IPS-20b (cell line): Measurements from ENCODE around the gene PPP3R1.
A peak's percentile ranks its signal among the peaks of the same experiment; 100 is the strongest.

Experiments
- H3K27ac ChIP-seq: one replicate; pipeline ENCODE4 v1.5.1; 2013; ENCODE audit warnings: low read length
- H3K27me3 ChIP-seq: 2 replicates; pipeline ENCODE4 v1.6.1; 2013; ENCODE audit warnings: mild to moderate bottlenecking, low read length, inconsistent platforms; ENCODE audit not compliant: insufficient read depth
- H3K36me3 ChIP-seq: 2 replicates; pipeline ENCODE4 v1.6.1; 2013; ENCODE audit warnings: low read depth, mild to moderate bottlenecking, inconsistent platforms, low read length, moderate library complexity; ENCODE audit not compliant: insufficient read depth
- H3K4me1 ChIP-seq: 2 replicates; pipeline ENCODE4 v1.6.1; 2013; ENCODE audit warnings: mild to moderate bottlenecking, control low read depth, inconsistent platforms, low read length, moderate library complexity; ENCODE audit not compliant: insufficient read depth
- H3K4me3 ChIP-seq: 2 replicates; pipeline ENCODE4 v1.5.1; 2013; ENCODE audit warnings: mild to moderate bottlenecking, low read length, inconsistent platforms
- H3K9ac ChIP-seq: 2 replicates; pipeline ENCODE4 v1.6.1; 2013; ENCODE audit warnings: low read depth, mild to moderate bottlenecking, inconsistent platforms, low read length, moderate library complexity
- H3K9me3 ChIP-seq: 2 replicates; pipeline ENCODE4 v1.6.1; 2013; ENCODE audit warnings: mild to moderate bottlenecking, low read depth, low read length, inconsistent platforms; ENCODE audit not compliant: insufficient read depth

The PPP3R1 gene

GRCh38 chr2:68158134-68158447 is 94.2 kb downstream of the PPP3R1 start:
- Histone ChIP-seq H3K4me3 (peak overlapping the region; percentile 88), H3K9me3 (no peaks in the 10 kb centered on the region), H3K4me1 (peaks cover 9% of the 10 kb centered on the region; the same call in 1 of the 2 replicates), H3K36me3 (peaks cover 36% of the 10 kb centered on the region), H3K27ac (peak overlapping the region; percentile 49), H3K9ac (peak overlapping the region; percentile 93), H3K27me3 (no peaks in the 10 kb centered on the region)

- Histone ChIP-seq H3K9ac (peak within 1 kb of the TSS; percentile 93), H3K4me1 (peaks cover 9% of the 10 kb centered on the region; the same call in 1 of the 2 replicates), H3K4me3 (peak within 1 kb of the TSS; percentile 88)
Observed at GRCh38 chr2:68157402-68158133, 94.8 kb downstream of the PPP3R1 start, which contains the start of gene PNO1. PNO1 (plus strand) TSS chr2:68157888; CDS start chr2:68157935, 47 bp downstream.

DNA sequence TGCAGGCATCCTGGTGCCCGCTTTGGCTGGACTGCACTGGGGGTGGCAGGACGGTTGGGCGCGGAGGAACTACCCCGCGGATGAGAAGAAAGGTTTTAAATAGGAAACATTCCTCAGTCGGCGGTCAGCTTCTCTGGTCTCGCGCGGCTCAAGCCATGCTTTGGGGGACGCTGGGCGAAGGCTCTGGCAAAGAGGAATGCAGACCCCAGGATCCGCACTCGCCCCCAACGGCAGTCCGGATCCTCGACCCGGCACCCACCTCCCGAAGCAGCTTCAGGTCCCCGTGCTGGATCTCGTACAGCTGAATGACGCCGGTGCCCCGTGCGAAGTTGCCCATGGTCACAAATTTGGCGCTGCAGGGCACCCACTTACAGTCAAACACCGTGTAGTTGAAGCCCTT is 95.3 kb downstream of the PPP3R1 start:
- Histone ChIP-seq H3K27ac (peak overlapping the region; percentile 49), H3K4me3 (peak overlapping the region; percentile 88), H3K4me1 (peaks cover 9% of the 10 kb centered on the region; the same call in 1 of the 2 replicates), H3K27me3 (no peaks in the 10 kb centered on the region), H3K36me3 (peaks cover 26% of the 10 kb centered on the region), H3K9me3 (no peaks in the 10 kb centered on the region), H3K9ac (peak overlapping the region; percentile 93)

More at GRCh38 chr2:68157402-68158133, 94.8 kb downstream of the PPP3R1 start, which contains the start of gene PNO1:
- no peaks in the 10 kb centered on the region for H3K9me3 ChIP-seq
- peaks cover 31% of the 10 kb centered on the region for H3K36me3 ChIP-seq
- peak within 1 kb of the TSS; percentile 49 for H3K27ac ChIP-seq
- H3K27me3 ChIP-seq = no peaks in the 10 kb centered on the region

DNA sequence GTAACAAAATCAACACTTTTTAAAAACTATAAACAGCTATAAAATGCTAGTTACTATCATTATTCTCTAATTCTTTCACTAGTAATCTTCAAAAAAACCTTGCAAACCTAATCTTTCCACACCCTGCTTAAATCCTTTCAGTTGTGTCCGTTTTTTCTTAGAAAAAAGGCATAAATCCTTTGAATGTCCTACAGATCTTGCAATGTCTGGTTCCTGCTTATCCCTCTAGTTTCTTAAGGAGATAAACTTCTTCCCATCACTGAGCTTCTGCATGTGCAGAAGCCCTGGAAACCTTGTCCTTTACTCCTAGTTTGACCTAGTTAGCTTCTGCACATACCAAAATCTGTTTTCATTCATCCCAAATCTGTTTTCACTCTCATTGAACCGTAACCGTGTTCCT is 95.9 kb downstream of the PPP3R1 start:
- H3K27me3 ChIP-seq = no peaks in the 10 kb centered on the region
- peak overlapping the region; percentile 88 for H3K4me3 ChIP-seq
- no peaks in the 10 kb centered on the region for H3K9me3 ChIP-seq
- peaks cover 20% of the 10 kb centered on the region for H3K36me3 ChIP-seq
- H3K27ac ChIP-seq = peak overlapping the region; percentile 49
- peaks cover 9% of the 10 kb centered on the region for H3K4me1 ChIP-seq
- H3K9ac ChIP-seq = peak overlapping the region; percentile 93

DNA sequence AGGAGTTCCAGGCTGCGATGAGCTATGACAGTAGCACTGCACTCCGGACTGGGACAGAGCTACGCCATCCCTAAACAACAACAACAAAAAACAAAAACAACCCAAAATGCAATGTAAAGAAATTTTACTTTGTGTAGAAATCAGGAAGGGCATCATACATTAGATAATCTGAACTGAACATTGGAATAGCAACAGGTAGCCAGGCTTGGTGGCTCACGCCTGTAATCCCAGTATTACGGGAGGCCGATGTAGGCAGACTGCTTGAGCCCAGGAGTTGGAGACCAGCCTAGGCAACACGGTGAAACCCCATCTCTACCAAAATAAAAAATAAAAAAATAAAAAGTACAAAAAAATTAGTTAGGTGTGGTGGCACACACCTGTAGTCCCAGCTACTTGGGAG is 96.7 kb downstream of the PPP3R1 start:
- H3K9ac ChIP-seq = no peak overlapping the region
- no peak overlapping the region for H3K4me3 ChIP-seq
- no peaks in the 10 kb centered on the region for H3K9me3 ChIP-seq
- no peaks in the 10 kb centered on the region for H3K27me3 ChIP-seq
- peaks cover 12% of the 10 kb centered on the region for H3K36me3 ChIP-seq
- H3K27ac ChIP-seq = no peak overlapping the region
- peaks cover 9% of the 10 kb centered on the region for H3K4me1 ChIP-seq

- Histone ChIP-seq H3K36me3 (no peaks in the 10 kb centered on the region), H3K9me3 (no peaks in the 10 kb centered on the region)
Observed at GRCh38 chr2:68152681-68153347, 99.5 kb downstream of the PPP3R1 start.

GRCh38 chr2:68151037-68151436 is 101.3 kb downstream of the PPP3R1 start:
- H3K4me3 ChIP-seq = no peak overlapping the region
- H3K27me3 ChIP-seq = no peaks in the 10 kb centered on the region
- no peaks in the 10 kb centered on the region; the same call in 1 of the 2 replicates for H3K4me1 ChIP-seq
- no peaks in the 10 kb centered on the region for H3K9me3 ChIP-seq
- H3K9ac ChIP-seq = no peak overlapping the region
- H3K36me3 ChIP-seq = no peaks in the 10 kb centered on the region
- H3K27ac ChIP-seq = no peak overlapping the region

More at GRCh38 chr2:68152681-68153347, 99.5 kb downstream of the PPP3R1 start:
- H3K9ac ChIP-seq = no peak overlapping the region
- H3K27ac ChIP-seq = no peak overlapping the region
- H3K27me3 ChIP-seq = no peaks in the 10 kb centered on the region
- no peak overlapping the region for H3K4me3 ChIP-seq
- H3K4me1 ChIP-seq = peaks cover 6% of the 10 kb centered on the region

GRCh38 chr2:68141875-68142274 is 110.5 kb downstream of the PPP3R1 start:
- Histone ChIP-seq H3K36me3 (peaks cover 24% of the 10 kb centered on the region), H3K4me1 (no peaks in the 10 kb centered on the region), H3K27me3 (no peaks in the 10 kb centered on the region), H3K4me3 (no peak overlapping the region), H3K9me3 (no peaks in the 10 kb centered on the region), H3K9ac (no peak overlapping the region), H3K27ac (no peak overlapping the region)

DNA sequence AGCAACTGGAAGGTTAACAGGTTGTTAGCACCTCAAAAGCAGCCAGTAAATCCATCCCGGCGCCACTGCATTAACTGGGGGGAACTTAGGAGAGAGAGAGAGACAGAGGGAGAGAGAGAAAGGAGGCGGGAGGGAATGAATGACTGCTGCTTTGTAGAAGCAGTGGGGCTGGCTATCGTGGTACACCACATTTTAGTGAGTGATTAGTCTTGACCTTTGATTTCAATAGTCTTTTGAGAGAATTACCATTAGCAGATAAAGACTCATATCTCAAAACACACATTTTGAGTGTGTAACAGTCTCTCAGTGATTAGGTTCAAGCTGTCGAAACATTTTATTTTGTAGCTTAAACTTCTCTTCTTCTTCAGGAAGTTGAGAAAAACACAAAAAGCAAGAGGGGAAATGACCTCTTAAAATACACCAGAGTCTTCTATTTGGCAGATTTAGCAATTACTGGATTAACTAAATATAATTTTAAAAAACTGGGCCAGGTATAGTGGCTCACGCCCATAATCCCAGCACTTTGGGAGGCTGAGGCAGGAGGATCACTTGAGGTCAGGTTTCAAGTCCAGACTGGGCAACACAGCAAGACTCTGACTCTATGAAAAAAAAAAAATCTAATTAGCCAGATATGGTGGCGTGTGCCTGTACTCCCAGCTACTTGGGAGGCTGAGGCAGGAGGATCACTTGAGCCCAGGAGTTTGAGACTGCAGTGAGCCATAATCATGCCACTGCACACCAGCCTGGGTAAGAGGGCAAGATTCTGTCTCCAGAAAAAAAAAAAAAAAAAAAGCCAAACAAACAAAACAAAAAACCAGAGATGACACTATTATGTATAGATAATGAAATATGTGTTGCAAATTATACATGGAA is 116.6 kb downstream of the PPP3R1 start:
- no peak overlapping the region for H3K4me3 ChIP-seq
- H3K9ac ChIP-seq = no peak overlapping the region
- H3K27ac ChIP-seq = no peak overlapping the region
- H3K36me3 ChIP-seq = peaks cover 35% of the 10 kb centered on the region; the same call in 1 of the 2 replicates
- no peaks in the 10 kb centered on the region for H3K9me3 ChIP-seq
- no peaks in the 10 kb centered on the region for H3K27me3 ChIP-seq
- H3K4me1 ChIP-seq = no peaks in the 10 kb centered on the region

DNA sequence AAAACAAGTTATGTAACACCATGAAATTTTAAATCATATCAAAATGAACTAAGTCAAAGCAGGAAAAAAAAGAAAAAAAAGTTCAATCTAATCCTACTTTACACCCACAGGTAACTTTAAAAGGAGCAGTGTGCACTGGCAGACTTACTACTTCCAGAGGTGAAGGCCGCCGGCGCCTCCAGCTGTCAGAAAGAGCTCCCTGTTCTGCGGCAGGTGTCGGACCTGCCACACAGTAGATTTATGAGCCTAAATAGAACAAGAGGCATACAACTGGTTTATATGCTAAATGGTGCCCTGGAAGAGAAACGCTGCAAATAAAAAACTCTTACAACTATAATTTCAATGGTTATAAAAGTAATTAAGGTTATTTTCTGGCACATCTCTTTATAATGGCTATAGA is 117.8 kb downstream of the PPP3R1 start:
- no peak overlapping the region for H3K9ac ChIP-seq
- no peak overlapping the region for H3K27ac ChIP-seq
- H3K4me1 ChIP-seq = no peaks in the 10 kb centered on the region
- no peaks in the 10 kb centered on the region for H3K27me3 ChIP-seq
- peaks cover 26% of the 10 kb centered on the region; the same call in 1 of the 2 replicates for H3K36me3 ChIP-seq
- H3K9me3 ChIP-seq = no peaks in the 10 kb centered on the region
- H3K4me3 ChIP-seq = no peak overlapping the region

DNA sequence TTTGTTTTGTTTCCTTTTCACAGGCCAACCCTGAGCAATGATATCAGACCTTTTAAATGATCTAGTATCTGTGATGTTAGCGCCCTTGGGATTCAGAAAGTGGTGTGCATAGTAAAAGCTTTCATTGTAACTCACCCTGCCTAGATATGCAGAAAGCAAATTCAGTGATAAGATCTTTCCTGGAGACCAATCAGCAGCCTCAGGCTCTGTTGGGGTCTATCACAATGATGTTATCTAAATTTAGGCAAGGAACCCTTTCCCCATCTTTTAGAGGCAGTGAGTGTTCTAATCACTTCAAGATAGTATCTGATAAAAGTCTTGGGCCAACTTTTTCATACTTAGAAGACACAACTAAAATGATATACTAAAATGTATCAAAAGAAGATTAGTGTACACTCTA is 118.2 kb downstream of the PPP3R1 start:
- Histone ChIP-seq H3K27me3 (no peaks in the 10 kb centered on the region), H3K4me1 (no peaks in the 10 kb centered on the region), H3K36me3 (peaks cover 26% of the 10 kb centered on the region; the same call in 1 of the 2 replicates), H3K9me3 (no peaks in the 10 kb centered on the region), H3K9ac (no peak overlapping the region), H3K27ac (no peak overlapping the region), H3K4me3 (no peak overlapping the region)
